Measurements from ENCODE around the gene SRGAP1.

DNA sequence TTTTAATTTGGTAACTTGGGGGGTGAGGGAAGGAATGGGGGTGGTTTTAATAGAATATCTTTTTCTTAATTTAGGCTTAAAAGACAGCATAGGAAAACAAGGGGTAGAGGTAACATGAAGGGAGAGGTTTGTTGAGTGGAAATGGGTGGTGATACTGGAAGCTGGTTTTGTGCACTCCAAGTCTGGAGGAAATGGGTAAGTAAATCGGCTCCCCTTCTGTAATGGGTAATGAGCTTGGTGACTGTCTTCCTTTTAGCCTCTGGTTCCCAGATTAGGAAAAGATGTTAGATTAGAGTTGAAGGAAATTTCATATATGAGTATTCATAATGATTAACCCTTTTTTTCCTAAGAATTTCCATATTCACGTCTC is 122.1 kb downstream of the SRGAP1 start:
- TF ChIP-seq POLR2A (IDR thresholded peaks at IDR 0.05; ENCODE audit: insufficient read depth in 1 of 2, low read depth in 2 of 2, low read length in 2 of 2): no peak
- no peak for TF ChIP-seq ZNF253 (CRISPR knock-in tag; IDR thresholded peaks at IDR 0.05; ENCODE audit: borderline replicate concordance)
- TF ChIP-seq, protein P1, sequence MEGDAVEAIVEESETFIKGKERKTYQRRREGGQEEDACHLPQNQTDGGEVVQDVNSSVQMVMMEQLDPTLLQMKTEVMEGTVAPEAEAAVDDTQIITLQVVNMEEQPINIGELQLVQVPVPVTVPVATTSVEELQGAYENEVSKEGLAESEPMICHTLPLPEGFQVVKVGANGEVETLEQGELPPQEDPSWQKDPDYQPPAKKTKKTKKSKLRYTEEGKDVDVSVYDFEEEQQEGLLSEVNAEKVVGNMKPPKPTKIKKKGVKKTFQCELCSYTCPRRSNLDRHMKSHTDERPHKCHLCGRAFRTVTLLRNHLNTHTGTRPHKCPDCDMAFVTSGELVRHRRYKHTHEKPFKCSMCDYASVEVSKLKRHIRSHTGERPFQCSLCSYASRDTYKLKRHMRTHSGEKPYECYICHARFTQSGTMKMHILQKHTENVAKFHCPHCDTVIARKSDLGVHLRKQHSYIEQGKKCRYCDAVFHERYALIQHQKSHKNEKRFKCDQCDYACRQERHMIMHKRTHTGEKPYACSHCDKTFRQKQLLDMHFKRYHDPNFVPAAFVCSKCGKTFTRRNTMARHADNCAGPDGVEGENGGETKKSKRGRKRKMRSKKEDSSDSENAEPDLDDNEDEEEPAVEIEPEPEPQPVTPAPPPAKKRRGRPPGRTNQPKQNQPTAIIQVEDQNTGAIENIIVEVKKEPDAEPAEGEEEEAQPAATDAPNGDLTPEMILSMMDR (CRISPR knock-in tag; IDR thresholded peaks at IDR 0.05): no peak
- TF ChIP-seq MAFK (conservative IDR thresholded peaks at IDR 0.05 in 1 of 2, IDR thresholded peaks at IDR 0.05 in 1 of 2; ENCODE audit: low read length in 2 of 2): no peak
- no peak for TF ChIP-seq RFX5 (IDR thresholded peaks at IDR 0.05; ENCODE audit: low read depth, low read length)
- TF ChIP-seq, protein P2, sequence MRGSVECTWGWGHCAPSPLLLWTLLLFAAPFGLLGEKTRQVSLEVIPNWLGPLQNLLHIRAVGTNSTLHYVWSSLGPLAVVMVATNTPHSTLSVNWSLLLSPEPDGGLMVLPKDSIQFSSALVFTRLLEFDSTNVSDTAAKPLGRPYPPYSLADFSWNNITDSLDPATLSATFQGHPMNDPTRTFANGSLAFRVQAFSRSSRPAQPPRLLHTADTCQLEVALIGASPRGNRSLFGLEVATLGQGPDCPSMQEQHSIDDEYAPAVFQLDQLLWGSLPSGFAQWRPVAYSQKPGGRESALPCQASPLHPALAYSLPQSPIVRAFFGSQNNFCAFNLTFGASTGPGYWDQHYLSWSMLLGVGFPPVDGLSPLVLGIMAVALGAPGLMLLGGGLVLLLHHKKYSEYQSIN (CRISPR knock-in tag; IDR thresholded peaks at IDR 0.05; ENCODE audit: borderline replicate concordance): no peak
- TF ChIP-seq, protein P3, sequence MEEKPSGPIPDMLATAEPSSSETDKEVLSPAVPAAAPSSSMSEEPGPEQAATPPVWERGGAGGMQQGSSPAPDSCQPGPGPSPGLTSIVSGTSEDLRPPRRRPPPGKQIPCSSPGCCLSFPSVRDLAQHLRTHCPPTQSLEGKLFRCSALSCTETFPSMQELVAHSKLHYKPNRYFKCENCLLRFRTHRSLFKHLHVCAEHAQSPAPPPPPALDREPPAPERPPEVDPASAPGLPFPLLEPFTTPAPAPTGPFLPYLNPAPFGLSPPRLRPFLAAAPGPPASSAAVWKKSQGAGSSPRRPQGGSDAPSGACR (CRISPR knock-in tag; IDR thresholded peaks at IDR 0.05): no peak
